Midbrain (tissue), 1 donor: ENCODE measurements around the gene GCGR.
A peak's percentile ranks its signal among the peaks of the same experiment; 100 is the strongest.

Source experiments
- DNase-seq: peaks from one replicate; lab custom pipeline; 2025; lab: John Stamatoyannopoulos, UW

Gene GCGR

GRCh38 chr17:81811705-81812570 is 8.0 kb downstream of the GCGR start:
- no peak for DNase-seq

- no peak for DNase-seq
Measured at GRCh38 chr17:81812571-81813370, 8.8 kb downstream of the GCGR start.

GRCh38 chr17:81813371-81813684 is 9.4 kb downstream of the GCGR start:
- no peak for DNase-seq

- DNase-seq: no peak
Measured at GRCh38 chr17:81813861-81814683, 10.1 kb downstream of the GCGR start.

- no peak for DNase-seq
Measured at GRCh38 chr17:81814748-81815645, 11.0 kb downstream of the GCGR start.

- no peak for DNase-seq
Measured at GRCh38 chr17:81815646-81815986, 11.7 kb downstream of the GCGR start.

GRCh38 chr17:81817758-81818147 is 13.8 kb downstream of the GCGR start:
- DNase-seq: no peak

- DNase-seq: no peak
Measured at GRCh38 chr17:81819708-81820107, 15.8 kb downstream of the GCGR start.

GRCh38 chr17:81821147-81821546 is 17.2 kb downstream of the GCGR start:
- DNase-seq: no peak

GRCh38 chr17:81821603-81822311 is 17.8 kb downstream of the GCGR start:
- DNase-seq: peak; percentile 38

- DNase-seq: no peak
Measured at GRCh38 chr17:81822312-81822637, 18.3 kb downstream of the GCGR start.

GRCh38 chr17:81822996-81823819 is 19.3 kb downstream of the GCGR start:
- DNase-seq: no peak

GRCh38 chr17:81823820-81824550 is 20.0 kb downstream of the GCGR start:
- no peak for DNase-seq

- DNase-seq: no peak
Measured at GRCh38 chr17:81824595-81824994, 20.6 kb downstream of the GCGR start.

GRCh38 chr17:81825841-81826466 is 22.0 kb downstream of the GCGR start:
- no peak for DNase-seq

GRCh38 chr17:81828656-81829055 is 24.7 kb downstream of the GCGR start:
- DNase-seq: no peak

- DNase-seq: no peak
Measured at GRCh38 chr17:81829858-81830257, 25.9 kb downstream of the GCGR start.

- no peak for DNase-seq
Measured at GRCh38 chr17:81831563-81831956, 27.6 kb downstream of the GCGR start.
